SK-N-SH treated with all-trans-retinoic acid at 6 μM for 48 hours (cell line): ENCODE measurements around the gene DNAH1.

Source experiments
- ATAC-seq: fragments of 200-7000 bp; cut with Tn5 transposase; 3 replicates; pipeline ENCODE4 v1.9.1; 2020; ENCODE audit warnings: mild to moderate bottlenecking, moderate library complexity
- ARNTL ChIP-seq: fragments of 450-650 bp; formaldehyde crosslinking; IDR thresholded peaks from 2 replicates; pipeline ENCODE4 v1.5.0; 2020; ENCODE audit warnings: low read depth, mild to moderate bottlenecking, moderate library complexity, borderline replicate concordance
- BACH2 ChIP-seq: fragments of 250-450 bp; sonication (Bioruptor Pico); IDR thresholded peaks from 2 replicates; pipeline ENCODE4 v1.9.0; 2021; ENCODE audit warnings: mild to moderate bottlenecking, borderline replicate concordance
- CSDC2 ChIP-seq: fragments of 250-450 bp; sonication (Bioruptor Pico); IDR thresholded peaks from 2 replicates; pipeline ENCODE4 v1.5.0; 2020; ENCODE audit warnings: mild to moderate bottlenecking, moderate library complexity
- ISL1 ChIP-seq: fragments of 250-450 bp; sonication (Bioruptor Pico); IDR thresholded peaks from 2 replicates; pipeline ENCODE4 v2.1.2; 2022; ENCODE audit warnings: mild to moderate bottlenecking, moderate library complexity
- OSR1 ChIP-seq: fragments of 250-450 bp; sonication (Bioruptor Pico); IDR thresholded peaks from 2 replicates; pipeline ENCODE4 v1.8.0; 2022; ENCODE audit warnings: moderate library complexity, mild to moderate bottlenecking, inconsistent platforms
- PPARA ChIP-seq: fragments of 250-450 bp; sonication (Bioruptor Pico); IDR thresholded peaks from 2 replicates; pipeline ENCODE4 v1.5.0; 2020; ENCODE audit warnings: mild to moderate bottlenecking, borderline replicate concordance
- RARB ChIP-seq: fragments of 250-450 bp; sonication (Bioruptor Pico); IDR thresholded peaks from 2 replicates; pipeline ENCODE4 v1.8.0; 2021; ENCODE audit warnings: mild to moderate bottlenecking, moderate library complexity
- SNAI2 ChIP-seq: fragments of 250-450 bp; sonication (Bioruptor Pico); IDR thresholded peaks from 2 replicates; pipeline ENCODE4 v1.5.0; 2020; ENCODE audit warnings: mild to moderate bottlenecking, moderate library complexity
- TCF4 ChIP-seq: fragments of 250-450 bp; sonication (Bioruptor Pico); IDR thresholded peaks from 2 replicates; pipeline ENCODE4 v1.8.0; 2021; ENCODE audit warnings: mild to moderate bottlenecking, moderate library complexity, borderline replicate concordance
- ZC3H10 ChIP-seq: fragments of 250-450 bp; sonication (Bioruptor Pico); IDR thresholded peaks from 2 replicates; pipeline ENCODE4 v1.5.1; 2021; ENCODE audit warnings: mild to moderate bottlenecking, moderate library complexity
- ZFP3 ChIP-seq: fragments of 250-450 bp; sonication (Bioruptor Pico); IDR thresholded peaks from 2 replicates; pipeline ENCODE4 v1.5.0; 2020; ENCODE audit warnings: mild to moderate bottlenecking, moderate library complexity
- ZFP30 ChIP-seq: fragments of 450-650 bp; formaldehyde crosslinking; IDR thresholded peaks from 2 replicates; pipeline ENCODE4 v1.5.0; 2022; ENCODE audit warnings: mild to moderate bottlenecking, moderate library complexity
- ZNF565 ChIP-seq: fragments of 450-650 bp; formaldehyde crosslinking; conservative IDR thresholded peaks from 2 replicates; pipeline ENCODE4 v1.5.0; 2020; ENCODE audit warnings: low read depth, mild to moderate bottlenecking, moderate library complexity
- ZNF8 ChIP-seq: fragments of 450-650 bp; formaldehyde crosslinking; IDR thresholded peaks from 2 replicates; pipeline ENCODE4 v1.5.0; 2020; ENCODE audit warnings: mild to moderate bottlenecking, moderate library complexity
- TF ChIP-seq, protein P1 (sequence below): fragments of 250-450 bp; sonication (Bioruptor Pico); IDR thresholded peaks from 2 replicates; pipeline ENCODE4 v1.8.0; 2021; ENCODE audit warnings: low read depth, mild to moderate bottlenecking, moderate library complexity, borderline replicate concordance
- TF ChIP-seq, protein P2 (sequence below): fragments of 250-450 bp; sonication (Bioruptor Pico); IDR thresholded peaks from 2 replicates; pipeline ENCODE4 v1.5.0; 2020; ENCODE audit warnings: mild to moderate bottlenecking, moderate library complexity
- TF ChIP-seq, protein P3 (sequence below): fragments of 250-450 bp; sonication (Bioruptor Pico); IDR thresholded peaks from 2 replicates; pipeline ENCODE4 v1.5.1; 2021; ENCODE audit warnings: mild to moderate bottlenecking, moderate library complexity
- TF ChIP-seq, protein P4 (sequence below): fragments of 250-450 bp; sonication (Bioruptor Pico); IDR thresholded peaks from 2 replicates; pipeline ENCODE4 v1.8.0; 2020; ENCODE audit warnings: mild to moderate bottlenecking, moderate library complexity, borderline replicate concordance
- TF ChIP-seq, protein P5 (sequence below): fragments of 250-450 bp; sonication (Bioruptor Pico); IDR thresholded peaks from 2 replicates; pipeline ENCODE4 v1.5.1; 2020; ENCODE audit warnings: low read depth, mild to moderate bottlenecking, moderate library complexity

Gene DNAH1

DNA sequence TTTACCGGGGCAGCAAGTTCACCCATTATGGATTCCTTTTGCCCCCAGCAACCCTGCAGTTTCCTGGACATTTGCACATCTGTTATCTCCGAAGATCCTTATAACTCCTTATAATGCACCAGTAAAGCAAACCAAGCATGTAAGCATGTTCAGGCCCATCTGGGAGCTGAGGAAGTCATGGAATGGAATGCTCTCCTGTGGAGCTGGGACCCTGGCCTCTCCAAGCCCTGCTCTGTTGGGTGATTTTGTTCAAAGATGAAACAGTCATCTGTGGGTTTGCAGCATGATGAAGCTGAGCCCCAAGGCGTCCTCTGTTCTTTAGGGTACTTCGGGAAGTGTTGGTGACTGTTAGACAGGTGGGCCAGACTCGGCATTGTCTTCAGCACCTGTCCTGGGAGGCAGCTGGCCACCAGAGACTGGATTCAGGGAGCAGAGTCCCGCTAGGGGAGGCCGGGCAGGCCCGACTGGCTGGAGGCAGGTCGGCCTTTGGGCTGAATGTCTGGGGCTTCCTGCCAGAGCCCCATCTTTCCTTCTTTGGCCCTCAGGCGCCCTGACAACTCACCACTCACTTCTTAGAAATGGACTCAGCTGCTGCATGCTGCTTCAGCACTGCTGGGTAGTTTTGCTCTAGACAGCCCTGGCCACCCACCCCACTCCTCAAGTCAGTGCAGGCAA lies 3.9 kb downstream of the DNAH1 start:
- TF ChIP-seq, protein P1, sequence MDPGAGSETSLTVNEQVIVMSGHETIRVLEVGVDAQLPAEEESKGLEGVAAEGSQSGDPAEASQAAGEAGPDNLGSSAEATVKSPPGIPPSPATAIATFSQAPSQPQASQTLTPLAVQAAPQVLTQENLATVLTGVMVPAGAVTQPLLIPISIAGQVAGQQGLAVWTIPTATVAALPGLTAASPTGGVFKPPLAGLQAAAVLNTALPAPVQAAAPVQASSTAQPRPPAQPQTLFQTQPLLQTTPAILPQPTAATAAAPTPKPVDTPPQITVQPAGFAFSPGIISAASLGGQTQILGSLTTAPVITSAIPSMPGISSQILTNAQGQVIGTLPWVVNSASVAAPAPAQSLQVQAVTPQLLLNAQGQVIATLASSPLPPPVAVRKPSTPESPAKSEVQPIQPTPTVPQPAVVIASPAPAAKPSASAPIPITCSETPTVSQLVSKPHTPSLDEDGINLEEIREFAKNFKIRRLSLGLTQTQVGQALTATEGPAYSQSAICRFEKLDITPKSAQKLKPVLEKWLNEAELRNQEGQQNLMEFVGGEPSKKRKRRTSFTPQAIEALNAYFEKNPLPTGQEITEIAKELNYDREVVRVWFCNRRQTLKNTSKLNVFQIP (CRISPR knock-in tag): no peak
- TF ChIP-seq, protein P2, sequence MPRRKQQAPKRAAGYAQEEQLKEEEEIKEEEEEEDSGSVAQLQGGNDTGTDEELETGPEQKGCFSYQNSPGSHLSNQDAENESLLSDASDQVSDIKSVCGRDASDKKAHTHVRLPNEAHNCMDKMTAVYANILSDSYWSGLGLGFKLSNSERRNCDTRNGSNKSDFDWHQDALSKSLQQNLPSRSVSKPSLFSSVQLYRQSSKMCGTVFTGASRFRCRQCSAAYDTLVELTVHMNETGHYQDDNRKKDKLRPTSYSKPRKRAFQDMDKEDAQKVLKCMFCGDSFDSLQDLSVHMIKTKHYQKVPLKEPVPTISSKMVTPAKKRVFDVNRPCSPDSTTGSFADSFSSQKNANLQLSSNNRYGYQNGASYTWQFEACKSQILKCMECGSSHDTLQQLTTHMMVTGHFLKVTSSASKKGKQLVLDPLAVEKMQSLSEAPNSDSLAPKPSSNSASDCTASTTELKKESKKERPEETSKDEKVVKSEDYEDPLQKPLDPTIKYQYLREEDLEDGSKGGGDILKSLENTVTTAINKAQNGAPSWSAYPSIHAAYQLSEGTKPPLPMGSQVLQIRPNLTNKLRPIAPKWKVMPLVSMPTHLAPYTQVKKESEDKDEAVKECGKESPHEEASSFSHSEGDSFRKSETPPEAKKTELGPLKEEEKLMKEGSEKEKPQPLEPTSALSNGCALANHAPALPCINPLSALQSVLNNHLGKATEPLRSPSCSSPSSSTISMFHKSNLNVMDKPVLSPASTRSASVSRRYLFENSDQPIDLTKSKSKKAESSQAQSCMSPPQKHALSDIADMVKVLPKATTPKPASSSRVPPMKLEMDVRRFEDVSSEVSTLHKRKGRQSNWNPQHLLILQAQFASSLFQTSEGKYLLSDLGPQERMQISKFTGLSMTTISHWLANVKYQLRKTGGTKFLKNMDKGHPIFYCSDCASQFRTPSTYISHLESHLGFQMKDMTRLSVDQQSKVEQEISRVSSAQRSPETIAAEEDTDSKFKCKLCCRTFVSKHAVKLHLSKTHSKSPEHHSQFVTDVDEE: no peak
- TF ChIP-seq BACH2 (no peak), ARNTL (CRISPR knock-in tag) (no peak), TCF4 (CRISPR knock-in tag) (no peak), CSDC2 (CRISPR knock-in tag) (no peak), PPARA (CRISPR knock-in tag) (no peak)
- TF ChIP-seq, protein P3, sequence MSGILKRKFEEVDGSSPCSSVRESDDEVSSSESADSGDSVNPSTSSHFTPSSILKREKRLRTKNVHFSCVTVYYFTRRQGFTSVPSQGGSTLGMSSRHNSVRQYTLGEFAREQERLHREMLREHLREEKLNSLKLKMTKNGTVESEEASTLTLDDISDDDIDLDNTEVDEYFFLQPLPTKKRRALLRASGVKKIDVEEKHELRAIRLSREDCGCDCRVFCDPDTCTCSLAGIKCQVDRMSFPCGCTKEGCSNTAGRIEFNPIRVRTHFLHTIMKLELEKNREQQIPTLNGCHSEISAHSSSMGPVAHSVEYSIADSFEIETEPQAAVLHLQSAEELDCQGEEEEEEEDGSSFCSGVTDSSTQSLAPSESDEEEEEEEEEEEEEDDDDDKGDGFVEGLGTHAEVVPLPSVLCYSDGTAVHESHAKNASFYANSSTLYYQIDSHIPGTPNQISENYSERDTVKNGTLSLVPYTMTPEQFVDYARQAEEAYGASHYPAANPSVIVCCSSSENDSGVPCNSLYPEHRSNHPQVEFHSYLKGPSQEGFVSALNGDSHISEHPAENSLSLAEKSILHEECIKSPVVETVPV (CRISPR knock-in tag): no peak
- TF ChIP-seq, protein P4, sequence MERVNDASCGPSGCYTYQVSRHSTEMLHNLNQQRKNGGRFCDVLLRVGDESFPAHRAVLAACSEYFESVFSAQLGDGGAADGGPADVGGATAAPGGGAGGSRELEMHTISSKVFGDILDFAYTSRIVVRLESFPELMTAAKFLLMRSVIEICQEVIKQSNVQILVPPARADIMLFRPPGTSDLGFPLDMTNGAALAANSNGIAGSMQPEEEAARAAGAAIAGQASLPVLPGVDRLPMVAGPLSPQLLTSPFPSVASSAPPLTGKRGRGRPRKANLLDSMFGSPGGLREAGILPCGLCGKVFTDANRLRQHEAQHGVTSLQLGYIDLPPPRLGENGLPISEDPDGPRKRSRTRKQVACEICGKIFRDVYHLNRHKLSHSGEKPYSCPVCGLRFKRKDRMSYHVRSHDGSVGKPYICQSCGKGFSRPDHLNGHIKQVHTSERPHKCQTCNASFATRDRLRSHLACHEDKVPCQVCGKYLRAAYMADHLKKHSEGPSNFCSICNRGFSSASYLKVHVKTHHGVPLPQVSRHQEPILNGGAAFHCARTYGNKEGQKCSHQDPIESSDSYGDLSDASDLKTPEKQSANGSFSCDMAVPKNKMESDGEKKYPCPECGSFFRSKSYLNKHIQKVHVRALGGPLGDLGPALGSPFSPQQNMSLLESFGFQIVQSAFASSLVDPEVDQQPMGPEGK (CRISPR knock-in tag): no peak
- no peak for ATAC-seq

DNA sequence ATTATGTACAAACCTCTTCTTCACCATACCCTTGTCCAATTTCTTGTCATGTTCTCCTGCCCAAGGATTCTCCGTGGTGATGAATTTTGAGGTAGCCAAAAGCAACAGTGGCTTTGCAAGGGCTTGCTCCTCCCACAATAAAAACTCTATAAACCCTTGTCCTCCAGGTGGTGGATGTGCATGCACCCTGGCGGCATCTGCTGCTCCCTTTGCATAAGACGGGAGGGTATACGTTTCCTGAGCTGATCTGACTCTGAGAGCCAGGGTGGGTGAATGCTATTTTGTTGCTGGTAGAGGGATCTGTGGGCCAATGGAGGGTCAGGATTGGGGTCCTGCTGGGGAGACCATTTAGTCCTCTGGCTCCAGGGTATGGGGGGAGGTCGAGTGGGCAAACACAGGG lies 5.4 kb downstream of the DNAH1 start:
- TF ChIP-seq OSR1 (CRISPR knock-in tag): no peak
- no peak for TF ChIP-seq ZFP30 (CRISPR knock-in tag)
- no peak for TF ChIP-seq BACH2
- TF ChIP-seq ISL1: no peak
- TF ChIP-seq, protein P5, sequence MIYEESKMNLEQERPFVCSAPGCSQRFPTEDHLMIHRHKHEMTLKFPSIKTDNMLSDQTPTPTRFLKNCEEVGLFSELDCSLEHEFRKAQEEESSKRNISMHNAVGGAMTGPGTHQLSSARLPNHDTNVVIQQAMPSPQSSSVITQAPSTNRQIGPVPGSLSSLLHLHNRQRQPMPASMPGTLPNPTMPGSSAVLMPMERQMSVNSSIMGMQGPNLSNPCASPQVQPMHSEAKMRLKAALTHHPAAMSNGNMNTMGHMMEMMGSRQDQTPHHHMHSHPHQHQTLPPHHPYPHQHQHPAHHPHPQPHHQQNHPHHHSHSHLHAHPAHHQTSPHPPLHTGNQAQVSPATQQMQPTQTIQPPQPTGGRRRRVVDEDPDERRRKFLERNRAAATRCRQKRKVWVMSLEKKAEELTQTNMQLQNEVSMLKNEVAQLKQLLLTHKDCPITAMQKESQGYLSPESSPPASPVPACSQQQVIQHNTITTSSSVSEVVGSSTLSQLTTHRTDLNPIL (CRISPR knock-in tag): no peak
- no peak for TF ChIP-seq ZFP3 (CRISPR knock-in tag)
- no peak for TF ChIP-seq ZNF565
- TF ChIP-seq, protein P2: no peak
- TF ChIP-seq, protein P1 (CRISPR knock-in tag): no peak
- TF ChIP-seq RARB: no peak
- no peak for TF ChIP-seq SNAI2 (CRISPR knock-in tag)
- no peak for TF ChIP-seq TCF4 (CRISPR knock-in tag)
- no peak for TF ChIP-seq ZC3H10 (CRISPR knock-in tag)
- TF ChIP-seq, protein P3 (CRISPR knock-in tag): no peak
- TF ChIP-seq ZNF8 (CRISPR knock-in tag): no peak
- no peak for ATAC-seq
